Astrocyte of the hippocampus (primary cell): ENCODE results near the gene MORC2.

Experiments
- DNase-seq: peaks from one replicate; pipeline ENCODE4 v3.0.0; 2011; ENCODE audit warnings: low read depth, low spot score

The MORC2 gene

GRCh38 chr22:30921108-30921507 lies 47.5 kb downstream of the MORC2 start:
- DNase-seq: no peak

- peak; percentile 85 for DNase-seq
These were observed 48.2 kb downstream of the MORC2 start for GRCh38 chr22:30920407-30920806.

- DNase-seq: no peak
These were observed 48.6 kb downstream of the MORC2 start for GRCh38 chr22:30919973-30920372.

- DNase-seq: no peak
These were observed 49.8 kb downstream of the MORC2 start for GRCh38 chr22:30918761-30919160.

GRCh38 chr22:30910358-30910757 lies 58.2 kb downstream of the MORC2 start:
- no peak for DNase-seq

GRCh38 chr22:30909306-30909705 lies 59.3 kb downstream of the MORC2 start:
- DNase-seq: no peak

GRCh38 chr22:30908051-30908461 lies 60.5 kb downstream of the MORC2 start:
- no peak for DNase-seq

GRCh38 chr22:30906946-30907345 lies 61.6 kb downstream of the MORC2 start:
- no peak for DNase-seq

GRCh38 chr22:30906411-30906810 lies 62.2 kb downstream of the MORC2 start:
- no peak for DNase-seq

- no peak for DNase-seq
These were observed 62.8 kb downstream of the MORC2 start for GRCh38 chr22:30905696-30906341.

GRCh38 chr22:30903876-30904460 lies 64.6 kb downstream of the MORC2 start:
- DNase-seq: no peak

- DNase-seq: no peak
These were observed 65.8 kb downstream of the MORC2 start for GRCh38 chr22:30902496-30903357.

- DNase-seq: no peak
These were observed 74.2 kb downstream of the MORC2 start for GRCh38 chr22:30894371-30894740.

- DNase-seq: no peak
These were observed 74.9 kb downstream of the MORC2 start for GRCh38 chr22:30893434-30894370.

GRCh38 chr22:30892731-30893221 lies 75.8 kb downstream of the MORC2 start:
- no peak for DNase-seq

GRCh38 chr22:30892286-30892685 lies 76.3 kb downstream of the MORC2 start:
- no peak for DNase-seq

- DNase-seq: no peak
These were observed 76.8 kb downstream of the MORC2 start for GRCh38 chr22:30891781-30892180.

GRCh38 chr22:30891443-30891755 lies 77.2 kb downstream of the MORC2 start:
- DNase-seq: no peak

GRCh38 chr22:30890686-30891442 lies 77.7 kb downstream of the MORC2 start:
- DNase-seq: peak; percentile 42

GRCh38 chr22:30889996-30890480 lies 78.5 kb downstream of the MORC2 start:
- no peak for DNase-seq
